WTC11 (cell line): ENCODE data around the gene NLRC5.

Experiments
- ATF3 ChIP-seq: sonication (generic); formaldehyde crosslinking; conservative IDR thresholded peaks from 2 replicates; pipeline ENCODE4 v1.8.1; 2022; ENCODE audit warnings: mild to moderate bottlenecking, missing genetic modification reagents
- E2F1 ChIP-seq: sonication (generic); formaldehyde crosslinking; IDR thresholded peaks from 2 replicates; pipeline ENCODE4 v1.8.0; 2022; ENCODE audit warnings: mild to moderate bottlenecking, missing genetic modification reagents
- ESRRA ChIP-seq: sonication (generic); formaldehyde crosslinking; IDR thresholded peaks from 2 replicates; pipeline ENCODE4 v1.8.1; 2022; ENCODE audit warnings: mild to moderate bottlenecking, missing genetic modification reagents, borderline replicate concordance
- ETV6 ChIP-seq: sonication (generic); formaldehyde crosslinking; IDR thresholded peaks from 2 replicates; pipeline ENCODE4 v1.8.1; 2022; ENCODE audit warnings: mild to moderate bottlenecking, missing genetic modification reagents
- HMGXB4 ChIP-seq: sonication (generic); formaldehyde crosslinking; IDR thresholded peaks from 2 replicates; pipeline ENCODE4 v1.8.1; 2023; ENCODE audit warnings: mild to moderate bottlenecking, moderate library complexity, missing genetic modification reagents
- SMAD3 ChIP-seq: sonication (generic); formaldehyde crosslinking; IDR thresholded peaks from 2 replicates; pipeline ENCODE4 v1.8.0; 2022; ENCODE audit warnings: missing genetic modification reagents, mild to moderate bottlenecking, borderline replicate concordance
- SP1 ChIP-seq: sonication (generic); formaldehyde crosslinking; conservative IDR thresholded peaks from 2 replicates; pipeline ENCODE4 v1.8.1; 2022; ENCODE audit warnings: missing genetic modification reagents
- USF2 ChIP-seq: sonication (generic); formaldehyde crosslinking; IDR thresholded peaks from 2 replicates; pipeline ENCODE4 v1.8.1; 2023; ENCODE audit warnings: mild to moderate bottlenecking, missing genetic modification reagents, moderate library complexity
- ZNF138 ChIP-seq: sonication (generic); formaldehyde crosslinking; conservative IDR thresholded peaks from 2 replicates; pipeline ENCODE4 v1.8.1; 2022; ENCODE audit warnings: mild to moderate bottlenecking, moderate library complexity, missing genetic modification reagents
- ZNF423 ChIP-seq: fragments of 250-450 bp; sonication (Bioruptor Pico); IDR thresholded peaks from 2 replicates; pipeline ENCODE4 v2.1.2; 2022; ENCODE audit warnings: mild to moderate bottlenecking, moderate library complexity
- TF ChIP-seq, protein P1 (sequence below): fragments of 200-600 bp; IDR thresholded peaks from 2 replicates; pipeline ENCODE4 v1.8.0; 2022; ENCODE audit warnings: antibody characterized with exemption
- TF ChIP-seq, protein P2 (sequence below): sonication (generic); formaldehyde crosslinking; IDR thresholded peaks from 2 replicates; pipeline ENCODE4 v1.8.1; 2023; ENCODE audit warnings: mild to moderate bottlenecking, missing genetic modification reagents, borderline replicate concordance

DNA sequence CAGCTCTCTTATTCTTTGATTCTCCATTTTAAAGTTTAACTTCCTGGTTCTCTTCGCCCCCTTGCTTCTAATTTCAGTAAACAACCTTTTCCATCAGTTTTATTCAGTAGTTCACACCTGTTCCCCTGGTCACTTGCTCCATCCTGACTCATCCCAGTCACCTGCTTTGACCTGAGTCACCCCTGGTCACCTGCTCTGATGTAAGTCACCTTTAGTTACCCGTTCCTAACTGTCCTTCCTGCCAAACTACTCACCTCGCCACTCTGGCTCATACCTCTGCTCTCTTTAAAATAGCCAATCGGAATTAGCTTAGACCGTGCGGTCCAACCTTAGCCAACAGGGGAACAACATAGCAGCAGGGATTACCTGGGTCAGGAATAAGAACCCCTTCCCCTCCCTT, 4.7 kb upstream of the NLRC5 start:
- TF ChIP-seq, protein P1, sequence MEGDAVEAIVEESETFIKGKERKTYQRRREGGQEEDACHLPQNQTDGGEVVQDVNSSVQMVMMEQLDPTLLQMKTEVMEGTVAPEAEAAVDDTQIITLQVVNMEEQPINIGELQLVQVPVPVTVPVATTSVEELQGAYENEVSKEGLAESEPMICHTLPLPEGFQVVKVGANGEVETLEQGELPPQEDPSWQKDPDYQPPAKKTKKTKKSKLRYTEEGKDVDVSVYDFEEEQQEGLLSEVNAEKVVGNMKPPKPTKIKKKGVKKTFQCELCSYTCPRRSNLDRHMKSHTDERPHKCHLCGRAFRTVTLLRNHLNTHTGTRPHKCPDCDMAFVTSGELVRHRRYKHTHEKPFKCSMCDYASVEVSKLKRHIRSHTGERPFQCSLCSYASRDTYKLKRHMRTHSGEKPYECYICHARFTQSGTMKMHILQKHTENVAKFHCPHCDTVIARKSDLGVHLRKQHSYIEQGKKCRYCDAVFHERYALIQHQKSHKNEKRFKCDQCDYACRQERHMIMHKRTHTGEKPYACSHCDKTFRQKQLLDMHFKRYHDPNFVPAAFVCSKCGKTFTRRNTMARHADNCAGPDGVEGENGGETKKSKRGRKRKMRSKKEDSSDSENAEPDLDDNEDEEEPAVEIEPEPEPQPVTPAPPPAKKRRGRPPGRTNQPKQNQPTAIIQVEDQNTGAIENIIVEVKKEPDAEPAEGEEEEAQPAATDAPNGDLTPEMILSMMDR = no peak
- TF ChIP-seq ZNF423 (no peak), SP1 (no peak), ETV6 (CRISPR knock-in tag) (no peak), ZNF138 (no peak), E2F1 (no peak), HMGXB4 (CRISPR knock-in tag) (no peak), USF2 (CRISPR knock-in tag) (no peak), SMAD3 (no peak), ESRRA (CRISPR knock-in tag) (no peak), ATF3 (no peak)
- TF ChIP-seq, protein P2, sequence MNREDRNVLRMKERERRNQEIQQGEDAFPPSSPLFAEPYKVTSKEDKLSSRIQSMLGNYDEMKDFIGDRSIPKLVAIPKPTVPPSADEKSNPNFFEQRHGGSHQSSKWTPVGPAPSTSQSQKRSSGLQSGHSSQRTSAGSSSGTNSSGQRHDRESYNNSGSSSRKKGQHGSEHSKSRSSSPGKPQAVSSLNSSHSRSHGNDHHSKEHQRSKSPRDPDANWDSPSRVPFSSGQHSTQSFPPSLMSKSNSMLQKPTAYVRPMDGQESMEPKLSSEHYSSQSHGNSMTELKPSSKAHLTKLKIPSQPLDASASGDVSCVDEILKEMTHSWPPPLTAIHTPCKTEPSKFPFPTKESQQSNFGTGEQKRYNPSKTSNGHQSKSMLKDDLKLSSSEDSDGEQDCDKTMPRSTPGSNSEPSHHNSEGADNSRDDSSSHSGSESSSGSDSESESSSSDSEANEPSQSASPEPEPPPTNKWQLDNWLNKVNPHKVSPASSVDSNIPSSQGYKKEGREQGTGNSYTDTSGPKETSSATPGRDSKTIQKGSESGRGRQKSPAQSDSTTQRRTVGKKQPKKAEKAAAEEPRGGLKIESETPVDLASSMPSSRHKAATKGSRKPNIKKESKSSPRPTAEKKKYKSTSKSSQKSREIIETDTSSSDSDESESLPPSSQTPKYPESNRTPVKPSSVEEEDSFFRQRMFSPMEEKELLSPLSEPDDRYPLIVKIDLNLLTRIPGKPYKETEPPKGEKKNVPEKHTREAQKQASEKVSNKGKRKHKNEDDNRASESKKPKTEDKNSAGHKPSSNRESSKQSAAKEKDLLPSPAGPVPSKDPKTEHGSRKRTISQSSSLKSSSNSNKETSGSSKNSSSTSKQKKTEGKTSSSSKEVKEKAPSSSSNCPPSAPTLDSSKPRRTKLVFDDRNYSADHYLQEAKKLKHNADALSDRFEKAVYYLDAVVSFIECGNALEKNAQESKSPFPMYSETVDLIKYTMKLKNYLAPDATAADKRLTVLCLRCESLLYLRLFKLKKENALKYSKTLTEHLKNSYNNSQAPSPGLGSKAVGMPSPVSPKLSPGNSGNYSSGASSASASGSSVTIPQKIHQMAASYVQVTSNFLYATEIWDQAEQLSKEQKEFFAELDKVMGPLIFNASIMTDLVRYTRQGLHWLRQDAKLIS (CRISPR knock-in tag) = no peak
